GM20431 (cell line): ENCODE data around the gene C1orf167.
"Not testable (repeated sequence)": the region's sequence is repeated elsewhere in the genome, so short reads cannot be mapped to it uniquely, and the experiment has no call there.

Experiments
- in situ Hi-C: fragments of 300-500 bp; cut with MseI, MboI; formaldehyde crosslinking; loops from one replicate; pipeline ENCODE4 v1.15.0; 2020; ENCODE audit warnings: low sequenced_read_pairs; ENCODE audit not compliant: unreplicated experiment

The C1orf167 gene

DNA sequence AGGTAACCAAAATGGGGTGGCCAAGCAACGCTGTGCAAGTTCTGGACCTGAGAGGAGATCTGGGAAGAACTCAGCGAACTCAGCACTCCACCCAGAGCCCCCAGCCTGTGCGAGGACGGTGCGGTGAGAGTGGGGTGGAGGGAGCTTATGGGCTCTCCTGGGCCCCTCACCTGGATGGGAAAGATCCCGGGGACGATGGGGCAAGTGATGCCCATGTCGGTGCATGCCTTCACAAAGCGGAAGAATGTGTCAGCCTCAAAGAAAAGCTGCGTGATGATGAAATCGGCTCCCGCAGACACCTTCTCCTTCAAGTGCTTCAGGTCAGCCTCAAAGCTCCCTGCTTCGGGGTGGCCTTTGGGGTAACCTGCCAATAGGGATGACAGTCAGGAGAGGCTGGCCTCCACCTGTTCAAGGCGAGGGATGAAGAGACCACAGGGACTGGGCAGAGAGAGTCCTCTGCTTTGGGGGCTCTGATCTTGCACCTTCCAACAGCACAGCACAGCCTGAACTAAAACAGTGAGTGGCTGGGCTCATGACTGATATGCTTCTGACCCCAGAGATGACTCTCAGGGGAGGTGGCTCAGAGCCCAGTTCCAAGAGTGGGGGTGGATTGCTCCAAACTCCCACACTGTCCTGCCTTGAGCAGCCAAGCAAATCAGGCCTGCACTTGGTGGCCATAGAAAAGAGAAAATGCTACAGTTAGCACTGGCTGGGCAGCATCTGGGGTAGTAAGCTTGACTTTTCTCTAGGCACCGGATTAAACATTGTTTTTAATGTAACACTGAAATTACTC, 34.2 kb downstream of the C1orf167 start:
- in situ Hi-C loops, result no loop called here

DNA sequence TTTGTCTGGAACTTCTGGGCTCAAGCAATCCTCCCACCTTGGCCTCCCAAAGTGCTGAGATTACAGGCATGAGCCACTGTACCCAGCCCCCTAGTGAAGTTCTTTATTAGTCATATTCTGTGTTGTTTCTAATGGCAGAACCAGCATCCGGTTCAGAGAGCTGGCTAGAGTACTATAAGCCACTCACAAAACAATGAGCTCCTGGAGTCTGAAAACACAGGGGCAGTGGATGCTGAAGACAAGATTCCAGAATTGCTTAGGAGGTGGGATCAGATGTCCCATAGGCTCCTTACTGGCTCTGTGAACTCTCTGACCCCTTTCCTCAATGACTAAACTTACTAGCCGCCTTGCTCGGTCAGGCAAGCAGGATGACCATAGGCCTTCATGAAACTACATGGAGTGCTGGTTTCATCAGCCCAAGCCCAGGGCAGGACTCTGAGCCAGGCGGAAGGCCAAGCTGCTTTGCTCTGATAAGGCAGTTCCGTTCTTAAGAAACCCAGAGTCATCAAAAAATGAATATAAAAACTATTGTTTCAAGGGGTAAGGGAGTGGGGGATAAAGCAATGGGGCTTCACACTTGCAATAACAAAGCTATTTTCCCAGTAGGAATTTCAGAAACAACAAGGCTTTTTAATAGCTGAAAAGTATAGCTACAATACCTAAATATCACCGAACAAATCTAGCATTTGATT, 35.7 kb downstream of the C1orf167 start:
- in situ Hi-C loops, result no loop called here

DNA sequence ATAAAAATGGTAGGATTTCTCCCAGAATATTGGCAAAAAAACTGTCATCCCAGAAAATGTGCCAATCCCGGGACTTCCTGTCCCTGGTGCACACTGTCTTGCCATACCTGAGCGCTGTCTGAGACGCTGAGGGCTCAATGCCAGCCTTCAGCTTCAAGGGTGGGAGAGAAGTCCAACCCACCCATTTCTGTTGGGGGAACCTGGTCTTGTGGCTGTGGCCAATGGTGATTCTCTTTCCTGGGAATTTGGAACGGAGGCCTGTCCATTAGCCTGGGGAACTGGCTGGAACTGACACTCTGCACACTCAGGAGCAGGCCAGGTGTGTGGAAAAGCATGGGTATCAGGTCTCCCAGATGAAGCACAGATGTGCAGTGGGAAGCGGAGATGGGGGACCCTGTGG, 37.1 kb downstream of the C1orf167 start:
- in situ Hi-C loops, result no loop called here

DNA sequence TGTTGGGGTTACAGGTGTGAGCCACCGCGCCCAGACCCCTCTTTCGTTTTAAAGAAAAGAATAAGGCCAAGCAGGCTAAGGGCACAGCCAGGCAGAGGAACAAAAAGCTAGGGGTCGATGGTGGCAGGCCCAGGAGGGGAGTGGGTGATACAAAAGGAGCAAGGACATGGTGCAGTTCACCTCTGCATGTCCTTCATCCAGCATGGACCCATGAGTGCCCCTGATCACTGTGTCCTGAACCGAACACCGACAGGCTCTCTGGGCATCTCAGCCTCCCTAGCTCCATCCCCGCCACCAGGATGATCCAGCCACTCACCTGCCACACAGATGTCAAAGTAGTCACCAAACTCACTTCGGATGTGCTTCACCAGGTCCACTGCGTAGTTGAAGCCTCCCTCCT, 37.9 kb downstream of the C1orf167 start:
- in situ Hi-C loops, result no loop called here

DNA sequence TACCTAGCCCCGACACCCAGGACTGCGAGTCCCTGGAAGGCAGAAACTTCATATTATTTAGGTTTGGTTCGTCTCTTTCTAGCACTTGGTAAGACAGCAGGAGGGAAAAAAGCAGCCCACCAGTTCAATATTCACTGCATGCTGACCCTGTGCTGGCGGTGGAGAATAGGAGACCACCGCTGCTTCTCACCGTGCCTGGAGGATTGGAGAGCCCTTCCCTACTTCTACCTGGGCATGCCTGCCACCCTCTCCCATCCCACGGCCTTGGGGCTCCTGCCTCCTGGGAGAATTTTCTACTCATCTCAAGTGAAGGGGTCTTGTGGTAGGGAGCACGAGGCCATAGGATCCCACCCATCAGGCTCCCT, 38.4 kb downstream of the C1orf167 start:
- in situ Hi-C loops, result no loop called here

DNA sequence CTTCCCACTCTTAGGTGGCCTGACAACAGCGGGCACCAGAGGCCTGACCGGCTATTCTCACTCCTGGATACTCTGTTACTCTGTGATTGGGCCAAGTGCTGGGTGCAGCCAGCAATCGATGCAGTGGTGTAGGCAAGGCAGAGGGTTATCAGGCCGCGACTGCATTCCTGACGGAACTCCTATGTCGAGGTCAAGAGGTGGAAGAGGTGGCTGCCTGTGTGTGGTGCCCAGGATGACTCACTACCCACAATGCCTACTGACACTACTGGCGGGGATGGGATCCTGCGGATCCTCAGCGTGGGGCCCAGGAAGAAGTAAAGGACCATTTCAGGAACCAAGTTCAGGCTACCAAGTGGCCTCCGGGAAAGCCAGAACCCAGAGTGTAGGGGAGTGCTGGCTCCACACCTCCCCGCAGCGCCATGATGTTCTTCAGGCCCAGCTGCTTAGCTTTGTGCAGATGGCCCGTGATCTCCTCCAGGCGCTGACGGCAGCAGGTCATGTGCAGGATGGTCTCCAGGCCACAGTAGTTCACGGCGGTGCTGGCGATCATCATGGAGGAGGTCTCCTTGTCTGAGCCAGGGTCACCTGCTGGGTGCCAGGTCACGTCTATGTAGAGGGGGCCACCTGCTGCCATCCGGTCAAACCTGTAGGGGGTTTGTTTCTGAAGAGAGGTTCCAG, 38.9 kb downstream of the C1orf167 start:
- in situ Hi-C loops, result no loop called here

DNA sequence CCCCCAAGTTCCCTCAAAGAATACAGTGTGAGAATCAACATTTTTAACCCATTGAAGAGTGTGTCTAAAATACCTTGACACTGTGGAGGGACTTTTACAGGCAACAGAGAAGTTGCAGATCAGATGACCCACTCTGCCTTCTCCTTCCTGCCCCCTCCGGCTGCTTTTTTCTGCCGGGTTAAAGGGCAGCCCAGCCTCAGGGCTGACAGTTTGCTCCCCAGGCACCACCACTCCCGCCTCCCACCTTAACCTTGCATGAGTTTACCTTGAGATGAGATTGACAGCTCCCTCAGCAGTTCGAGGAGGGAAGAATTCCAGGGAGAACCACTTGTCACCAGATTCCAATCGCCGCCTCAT, 40.6 kb downstream of the C1orf167 start:
- in situ Hi-C loops, result no loop called here

DNA sequence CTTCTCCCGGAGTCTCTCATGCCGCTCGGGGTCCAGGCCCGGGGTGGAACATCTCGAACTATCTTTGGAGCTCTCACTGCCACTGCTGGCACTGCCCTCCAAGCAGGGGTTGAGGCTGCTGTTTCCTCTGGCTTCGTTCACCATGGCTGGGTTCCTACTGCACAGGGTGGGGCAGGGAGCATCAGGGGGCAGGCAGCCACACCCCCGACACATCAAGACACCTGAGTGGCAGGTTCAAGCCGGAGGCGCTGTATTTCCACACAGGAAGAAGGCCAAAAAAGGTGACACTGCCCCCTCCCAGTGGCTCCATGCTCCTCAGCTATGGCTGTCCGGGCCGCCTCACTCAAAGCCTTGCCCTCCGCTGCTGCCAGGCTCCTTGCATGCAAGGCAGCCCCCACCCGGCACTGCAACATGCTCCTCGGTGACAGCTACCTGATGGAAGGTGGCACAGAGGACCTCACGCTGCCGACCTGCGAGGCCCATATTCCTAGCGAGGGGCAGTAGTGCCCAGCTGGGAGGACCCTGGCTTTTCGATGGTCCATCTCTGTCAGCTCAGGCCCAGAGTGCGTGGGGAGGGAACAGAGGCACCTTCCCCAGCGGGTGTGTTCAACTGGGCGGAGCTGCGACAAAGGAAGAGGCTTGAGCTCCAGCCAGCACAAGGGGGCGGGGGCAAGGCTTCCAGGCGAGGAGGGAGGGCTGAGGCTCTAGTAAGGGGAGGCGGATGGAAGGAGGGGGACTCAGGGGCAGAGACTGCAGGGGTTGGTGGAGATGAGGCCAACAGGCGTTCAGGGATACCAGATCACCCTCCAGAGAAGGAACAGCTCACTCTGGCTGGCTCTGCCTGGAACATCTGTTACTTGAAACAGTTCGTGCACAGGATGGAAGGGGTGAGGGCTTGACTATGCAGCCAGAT, 41.2 kb downstream of the C1orf167 start:
- in situ Hi-C loops, result no loop called here

DNA sequence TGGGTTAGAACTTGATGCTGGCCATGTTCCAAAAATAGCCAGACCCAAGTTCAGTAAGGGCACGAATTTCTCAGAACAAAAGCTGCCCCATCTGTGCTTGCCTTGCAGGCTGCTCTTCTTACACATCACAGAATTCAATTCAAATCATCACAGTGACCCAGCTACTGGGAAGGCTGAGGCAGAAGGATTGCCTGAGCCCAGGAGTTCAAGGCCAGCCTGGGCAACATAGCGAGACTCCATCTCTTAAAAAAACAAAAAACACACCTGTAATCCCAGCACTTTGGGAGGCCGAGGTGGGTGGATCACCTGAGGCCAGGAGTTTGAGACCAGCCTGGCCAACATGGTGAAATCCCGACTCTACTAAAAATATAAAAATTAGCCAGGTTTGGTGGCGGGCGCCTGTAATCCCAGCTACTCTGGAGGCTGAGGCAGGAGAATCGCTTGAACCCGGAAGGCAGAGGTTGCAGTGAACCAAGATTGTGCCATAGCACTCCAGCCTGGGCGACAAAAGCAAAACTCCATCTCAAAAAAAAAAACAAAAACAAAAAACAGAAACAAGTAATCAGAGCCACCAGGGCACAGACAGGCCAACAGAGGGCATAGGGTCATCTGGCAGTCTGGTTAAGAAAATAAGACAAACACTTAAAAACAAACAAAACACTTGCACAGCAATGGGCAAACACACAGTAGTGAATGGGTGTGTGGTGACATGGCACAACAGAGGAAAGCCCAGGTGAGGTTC, 42.1 kb downstream of the C1orf167 start:
- in situ Hi-C loops, result not testable (repeated sequence)

DNA sequence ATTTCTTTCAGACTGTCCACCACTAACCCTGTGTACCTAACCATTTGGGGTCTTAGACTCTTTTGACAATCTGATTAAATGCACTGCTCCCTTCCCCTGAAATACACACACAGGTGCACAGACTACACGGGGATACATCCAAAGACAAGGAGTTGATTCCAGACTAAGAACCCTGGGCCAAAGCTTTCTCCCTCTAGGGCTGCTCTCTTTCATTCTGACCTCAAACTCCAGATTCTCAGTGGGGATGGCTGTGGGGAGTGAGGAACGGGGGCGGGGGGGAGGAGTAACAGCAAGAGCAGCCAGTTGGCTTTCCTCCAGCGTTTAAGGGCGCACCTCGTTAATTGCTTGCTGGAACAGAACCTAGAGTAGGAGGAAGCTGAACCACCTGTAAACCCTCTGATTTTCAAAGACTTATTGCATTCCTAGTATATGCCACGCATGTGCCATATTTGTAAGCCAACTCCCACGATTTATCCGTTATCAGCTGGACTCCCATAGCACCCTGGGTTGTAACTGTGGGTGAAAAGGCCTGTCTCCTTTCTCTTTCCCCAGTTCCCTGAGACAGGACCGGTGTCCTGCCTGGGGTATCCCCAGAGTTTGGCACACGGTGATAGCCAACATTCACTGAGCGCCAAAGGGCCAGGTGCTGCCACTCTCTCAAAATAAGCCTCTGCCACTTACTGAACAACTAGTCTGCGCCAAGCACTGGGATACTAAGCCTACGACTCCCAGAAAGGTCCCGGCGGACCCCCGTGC, 42.9 kb downstream of the C1orf167 start:
- in situ Hi-C loops, result no loop called here

DNA sequence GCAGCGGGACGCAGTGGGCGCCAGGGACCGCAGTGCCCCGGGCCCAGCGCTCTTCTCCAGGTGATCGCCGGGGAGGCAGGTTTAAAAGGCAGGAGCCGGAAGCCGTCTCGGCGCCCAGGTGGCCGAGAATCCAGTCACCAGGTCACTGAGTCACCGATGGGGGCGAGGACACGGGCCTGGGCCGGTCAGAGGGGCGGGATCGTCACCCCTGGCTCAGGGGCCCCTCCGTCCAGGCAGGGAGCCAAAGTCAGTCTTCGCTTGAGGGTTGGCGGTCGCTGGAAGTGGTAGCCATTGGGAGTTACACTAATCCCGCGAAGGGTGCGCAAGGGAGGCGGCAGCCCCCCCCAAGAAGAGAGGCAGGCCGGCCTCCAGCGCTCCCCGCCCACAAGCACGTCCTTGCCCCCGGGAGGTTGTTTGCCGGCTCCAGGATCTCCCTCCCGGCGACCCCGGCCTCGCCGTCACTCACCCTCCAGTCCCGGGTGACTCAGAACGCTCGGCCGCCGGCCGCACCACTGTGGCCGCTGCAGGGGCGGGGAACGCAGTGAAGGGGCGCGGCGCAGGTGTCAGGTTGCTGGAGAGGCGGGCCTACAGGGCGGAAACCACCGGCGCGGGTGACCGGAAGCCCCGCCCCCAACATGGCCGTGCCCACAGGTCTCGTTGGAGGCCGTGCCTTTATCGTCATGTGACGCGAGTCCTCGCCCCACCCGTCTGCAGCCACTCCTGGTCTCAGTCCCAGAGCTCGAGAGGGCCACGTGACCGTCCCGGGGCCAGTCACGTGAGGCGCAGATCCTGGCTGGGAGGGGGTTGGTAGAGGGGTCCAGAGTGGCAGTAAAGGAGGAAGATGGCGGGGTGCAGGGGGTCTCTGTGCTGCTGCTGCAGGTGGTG, 43.7 kb downstream of the C1orf167 start, which contains the start of the genes CLCN6 and MTHFR:
TSS of gene CLCN6 (plus strand) at position 770 of the 885 bp plus-strand sequence. CDS start at position 842, 72 bp downstream.
TSS of gene MTHFR (minus strand) at position 543 of the 885 bp plus-strand sequence. CDS start 2,848 bp downstream, outside the sequence.
- in situ Hi-C loops, result no loop called here

DNA sequence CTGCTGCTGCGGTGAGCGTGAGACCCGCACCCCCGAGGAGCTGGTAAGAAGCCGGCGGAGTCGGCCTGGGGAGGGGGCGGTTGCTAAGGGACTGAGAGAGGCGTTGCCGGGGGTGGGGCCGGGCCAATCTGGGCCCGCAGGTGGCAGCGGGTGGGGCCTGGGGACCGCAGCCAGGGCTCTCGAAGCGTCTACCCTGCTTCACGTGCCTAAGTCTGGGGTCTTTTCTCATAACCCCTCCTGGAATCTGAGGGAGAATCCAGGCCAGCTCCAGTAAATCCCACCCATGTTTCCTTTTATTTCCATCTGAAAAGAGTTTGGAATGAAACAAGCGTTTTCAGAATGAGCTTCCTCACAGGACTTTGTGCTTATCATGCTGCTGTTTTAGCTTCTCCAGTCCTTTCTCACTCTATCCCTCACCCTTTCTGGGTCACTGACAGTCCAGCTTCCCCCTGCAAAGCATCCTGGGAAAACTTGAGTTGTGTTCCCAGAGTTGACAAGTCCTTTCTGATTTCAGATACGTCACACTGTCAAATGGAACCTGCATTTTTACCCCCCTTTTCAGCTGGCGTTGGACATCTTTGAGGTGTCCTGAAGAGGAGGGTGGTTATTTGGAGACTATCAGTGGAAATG, 44.4 kb downstream of the C1orf167 start:
- in situ Hi-C loops, result no loop called here

DNA sequence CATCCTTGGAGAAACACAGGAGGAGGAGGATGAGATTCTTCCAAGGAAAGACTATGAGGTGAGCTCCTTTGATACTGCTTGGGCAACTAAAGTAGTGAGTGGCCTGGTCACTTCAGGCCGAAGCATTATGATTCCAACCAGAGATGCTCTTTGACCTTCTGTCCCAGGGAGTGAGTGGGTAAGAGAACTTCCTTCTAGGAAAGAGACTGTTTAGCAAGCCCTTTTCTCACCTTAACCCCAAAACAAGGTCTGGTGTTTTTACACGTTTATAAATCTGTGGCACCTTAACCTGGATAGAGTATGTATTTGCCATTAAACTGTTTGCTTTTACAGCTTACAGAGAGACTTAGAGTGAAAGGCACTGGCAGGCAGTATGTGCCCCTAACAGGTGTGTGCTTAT, 45.1 kb downstream of the C1orf167 start:
- in situ Hi-C loops, result no loop called here

DNA sequence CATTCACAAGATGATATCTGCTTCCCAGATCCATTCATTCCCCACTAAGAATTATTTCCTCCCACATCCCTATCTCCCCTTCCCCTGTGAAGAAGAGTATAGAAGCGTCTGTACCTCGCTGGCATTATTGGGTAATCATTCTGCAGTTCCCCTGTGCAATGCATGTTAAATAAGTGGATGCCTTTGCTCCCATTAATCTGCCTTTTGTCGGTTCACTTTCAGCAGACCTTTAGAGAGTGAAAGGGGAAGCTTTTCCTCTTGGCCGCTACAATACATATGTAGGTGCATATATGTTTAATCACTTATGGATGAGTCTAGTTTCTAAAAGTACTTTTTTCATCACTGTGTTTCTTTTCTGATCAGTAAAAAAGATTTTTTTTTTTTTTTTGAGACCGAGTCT, 51.0 kb downstream of the C1orf167 start:
- in situ Hi-C loops, result no loop called here

DNA sequence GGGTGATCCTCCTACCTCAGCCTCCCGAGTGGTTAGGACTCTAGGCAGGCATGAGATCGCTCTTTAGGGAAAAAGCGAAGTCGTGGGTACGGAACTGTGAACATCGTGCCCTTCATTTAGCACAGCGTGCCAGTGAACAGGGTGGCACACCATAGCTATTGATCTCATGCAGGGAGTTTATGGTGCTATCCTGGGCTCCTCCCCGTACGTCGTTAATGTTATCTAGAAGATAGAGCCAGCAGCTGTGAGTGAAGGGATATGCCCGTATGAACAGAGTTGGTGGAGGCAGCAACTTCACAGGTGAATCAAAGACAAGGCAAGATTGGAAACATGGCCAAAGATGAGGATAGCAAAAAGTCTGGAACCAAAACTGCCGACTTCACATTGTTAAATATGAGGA, 55.2 kb downstream of the C1orf167 start:
- in situ Hi-C loops, result no loop called here

DNA sequence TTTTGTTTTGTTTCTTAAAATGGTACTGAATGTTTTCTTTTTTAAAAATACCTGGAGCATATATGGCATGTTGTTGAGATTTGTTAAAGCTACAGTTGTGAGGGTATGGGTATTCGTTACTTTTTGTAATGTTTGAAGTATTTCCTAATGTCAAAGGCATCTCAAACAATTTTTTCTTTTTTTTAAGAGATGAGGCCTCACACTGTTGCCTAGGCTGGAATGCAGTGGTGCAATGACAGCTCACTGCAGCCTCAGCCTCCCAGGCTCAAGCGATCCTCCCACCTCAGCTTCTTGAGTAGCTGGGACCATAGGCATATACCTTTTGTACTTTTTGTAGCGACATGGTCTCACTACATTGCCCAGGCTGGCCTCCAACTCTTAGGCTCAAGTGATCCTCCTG, 60.1 kb downstream of the C1orf167 start:
- in situ Hi-C loops, result no loop called here
